LNCaP clone FGC (cell line): ENCODE results near the gene TNFRSF4.
"Not testable (repeated sequence)": the region's sequence is repeated elsewhere in the genome, so short reads cannot be mapped to it uniquely, and the experiment has no call there.

Source experiments
- DNase-seq: peaks from one replicate; pipeline ENCODE4 v3.0.0-alpha.2; 2011; ENCODE audit warnings: low read depth
- H3K4me3 ChIP-seq: 2 replicates; pipeline ENCODE4 v1.5.1; 2011; ENCODE audit warnings: mild to moderate bottlenecking, low read depth, low read length, control low read depth
- TF ChIP-seq, protein P1 (sequence below): IDR thresholded peaks from 2 replicates; pipeline ENCODE4 v1.5.1; 2012; ENCODE audit warnings: mild to moderate bottlenecking; ENCODE audit not compliant: control insufficient read depth, insufficient read depth; ENCODE audit errors: extremely low read depth

TNFRSF4 gene

GRCh38 chr1:1199141-1199960 is 14.6 kb downstream of the TNFRSF4 start:
- TF ChIP-seq, protein P1, sequence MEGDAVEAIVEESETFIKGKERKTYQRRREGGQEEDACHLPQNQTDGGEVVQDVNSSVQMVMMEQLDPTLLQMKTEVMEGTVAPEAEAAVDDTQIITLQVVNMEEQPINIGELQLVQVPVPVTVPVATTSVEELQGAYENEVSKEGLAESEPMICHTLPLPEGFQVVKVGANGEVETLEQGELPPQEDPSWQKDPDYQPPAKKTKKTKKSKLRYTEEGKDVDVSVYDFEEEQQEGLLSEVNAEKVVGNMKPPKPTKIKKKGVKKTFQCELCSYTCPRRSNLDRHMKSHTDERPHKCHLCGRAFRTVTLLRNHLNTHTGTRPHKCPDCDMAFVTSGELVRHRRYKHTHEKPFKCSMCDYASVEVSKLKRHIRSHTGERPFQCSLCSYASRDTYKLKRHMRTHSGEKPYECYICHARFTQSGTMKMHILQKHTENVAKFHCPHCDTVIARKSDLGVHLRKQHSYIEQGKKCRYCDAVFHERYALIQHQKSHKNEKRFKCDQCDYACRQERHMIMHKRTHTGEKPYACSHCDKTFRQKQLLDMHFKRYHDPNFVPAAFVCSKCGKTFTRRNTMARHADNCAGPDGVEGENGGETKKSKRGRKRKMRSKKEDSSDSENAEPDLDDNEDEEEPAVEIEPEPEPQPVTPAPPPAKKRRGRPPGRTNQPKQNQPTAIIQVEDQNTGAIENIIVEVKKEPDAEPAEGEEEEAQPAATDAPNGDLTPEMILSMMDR, result no peak
- DNase-seq, result no peak
- H3K4me3 ChIP-seq, result no peak overlapping the region

DNA sequence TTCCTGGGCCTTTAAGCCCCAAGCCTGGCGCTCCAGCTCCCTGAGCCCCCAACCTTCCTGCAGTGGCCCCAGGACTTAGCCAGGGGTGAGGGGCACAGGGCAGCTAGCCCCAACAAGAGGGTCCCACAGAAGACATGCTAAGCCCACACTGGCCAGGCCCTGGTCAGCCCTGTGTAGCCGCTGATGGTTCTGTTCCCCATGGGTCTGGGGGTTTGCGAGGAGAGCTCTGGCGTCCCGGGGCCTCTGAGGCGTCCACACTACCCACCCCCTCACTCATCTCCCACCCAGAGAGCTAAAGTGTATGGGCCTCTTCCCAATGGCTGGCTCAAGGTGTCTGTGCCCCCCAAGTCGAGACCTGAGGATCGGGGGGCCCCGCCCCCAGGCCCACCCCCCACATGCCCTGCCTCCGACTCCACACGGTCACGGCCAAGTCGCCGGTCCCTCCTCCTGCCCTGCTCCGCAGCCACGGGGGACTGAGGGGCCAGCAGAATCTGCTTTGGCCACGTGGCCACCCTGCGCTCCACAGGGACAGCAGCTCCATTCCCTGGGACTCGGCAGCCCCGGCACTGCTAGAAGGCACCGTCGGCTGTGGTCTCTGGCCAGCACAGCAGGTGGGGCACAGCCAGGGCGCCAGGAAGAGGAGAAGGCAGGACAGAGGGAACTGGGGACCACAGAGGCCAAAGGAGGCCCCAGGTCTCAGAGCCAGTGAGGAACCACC is 15.4 kb downstream of the TNFRSF4 start:
- no peak overlapping the region for H3K4me3 ChIP-seq
- DNase-seq, result no peak
- TF ChIP-seq, protein P1, result no peak

DNA sequence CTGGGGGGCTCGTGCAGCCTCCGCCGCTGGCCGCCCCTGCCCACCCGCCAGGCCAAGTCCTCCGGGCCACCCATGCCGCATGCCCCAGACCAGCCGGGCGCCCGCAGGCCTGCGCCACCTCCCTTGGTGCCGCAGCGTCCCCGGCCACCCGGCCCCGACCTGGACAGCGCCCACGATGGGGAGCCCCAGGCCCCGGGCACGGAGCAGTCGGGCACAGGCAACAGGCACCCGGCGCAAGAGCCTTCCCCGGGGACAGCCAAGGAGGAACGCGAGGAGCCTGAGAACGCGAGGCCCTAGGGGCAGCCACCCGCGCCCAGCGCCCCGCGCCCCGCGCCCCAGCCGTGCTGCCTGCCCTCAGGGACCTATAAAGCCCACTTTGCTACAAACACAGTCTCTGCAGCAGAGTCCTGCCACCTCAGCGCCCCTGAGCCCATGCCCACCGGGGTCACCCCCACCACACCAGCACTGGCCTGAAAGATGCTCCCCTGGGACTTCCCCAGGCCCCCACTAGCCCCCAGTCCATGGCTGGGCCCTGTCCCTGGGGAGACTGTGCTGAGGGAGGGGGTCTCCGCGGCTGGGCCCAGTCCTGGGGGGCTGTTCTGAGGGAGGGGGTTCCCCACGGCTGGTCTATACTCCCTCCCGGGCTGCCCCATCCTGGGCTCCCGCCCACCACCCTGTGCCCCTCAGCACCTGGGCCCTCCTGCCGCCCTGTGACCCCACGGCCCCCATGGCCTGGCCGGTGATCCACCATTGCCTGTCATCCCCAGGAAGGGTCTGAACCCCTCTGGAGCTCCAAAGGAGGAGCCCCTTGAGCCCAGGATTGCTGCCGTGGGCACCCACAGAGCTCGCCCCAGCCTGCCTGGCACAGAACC is 16.2 kb downstream of the TNFRSF4 start:
- TF ChIP-seq, protein P1, result no peak
- no peak for DNase-seq
- H3K4me3 ChIP-seq, result no peak overlapping the region

DNA sequence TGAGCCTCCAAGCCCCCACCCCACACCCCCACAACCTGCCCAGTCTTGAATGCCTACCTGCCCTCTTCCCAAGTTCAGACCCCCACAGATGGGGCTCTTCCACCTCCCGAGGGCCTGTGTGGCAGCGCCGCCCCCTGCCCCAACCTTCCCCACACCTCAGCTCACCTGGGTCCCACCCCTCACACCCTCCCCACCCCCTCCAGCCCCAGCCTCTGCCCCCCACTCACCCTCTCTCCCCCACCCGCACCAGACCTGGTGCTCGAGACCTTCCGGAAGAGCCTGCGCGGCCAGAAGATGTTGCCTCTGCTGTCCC is 16.8 kb downstream of the TNFRSF4 start:
- no peak for DNase-seq
- TF ChIP-seq, protein P1, result no peak
- no peak overlapping the region for H3K4me3 ChIP-seq

DNA sequence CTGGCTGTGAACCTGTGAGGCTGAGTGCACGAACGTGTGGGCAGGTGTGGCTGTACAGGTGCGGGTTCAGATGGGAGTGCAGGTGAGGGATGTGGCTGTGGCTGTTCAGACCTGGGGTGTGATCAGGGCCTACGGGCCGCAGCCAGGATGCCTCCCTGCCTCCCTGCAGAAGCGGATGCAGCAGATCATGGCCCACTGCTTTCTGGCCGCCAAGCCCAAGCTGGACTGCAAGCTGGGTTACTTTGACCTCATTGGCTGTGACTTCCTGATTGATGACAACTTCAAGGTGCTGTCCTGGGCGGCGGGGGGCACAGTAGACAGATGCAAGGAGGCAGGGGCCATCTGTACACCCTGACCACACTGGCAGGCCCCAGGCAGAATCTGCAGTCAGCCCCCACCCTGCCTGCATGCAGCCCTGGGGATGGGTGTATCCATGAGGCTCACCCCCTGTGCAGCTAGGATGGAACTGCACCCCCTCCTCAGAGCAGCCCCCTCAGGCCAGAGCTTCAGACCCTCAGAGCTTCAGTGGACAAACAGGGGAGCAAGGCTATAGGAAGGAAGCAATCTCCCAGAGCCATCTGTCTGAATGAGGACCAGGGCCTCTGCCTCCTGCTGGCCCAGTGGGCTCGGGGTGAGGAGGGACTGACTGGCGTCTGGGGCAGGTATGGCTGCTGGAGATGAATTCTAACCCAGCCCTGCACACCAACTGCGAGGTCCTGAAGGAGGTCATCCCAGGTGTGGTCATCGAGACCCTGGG is 17.3 kb downstream of the TNFRSF4 start:
- no peak overlapping the region for H3K4me3 ChIP-seq
- TF ChIP-seq, protein P1, result no peak
- no peak for DNase-seq

DNA sequence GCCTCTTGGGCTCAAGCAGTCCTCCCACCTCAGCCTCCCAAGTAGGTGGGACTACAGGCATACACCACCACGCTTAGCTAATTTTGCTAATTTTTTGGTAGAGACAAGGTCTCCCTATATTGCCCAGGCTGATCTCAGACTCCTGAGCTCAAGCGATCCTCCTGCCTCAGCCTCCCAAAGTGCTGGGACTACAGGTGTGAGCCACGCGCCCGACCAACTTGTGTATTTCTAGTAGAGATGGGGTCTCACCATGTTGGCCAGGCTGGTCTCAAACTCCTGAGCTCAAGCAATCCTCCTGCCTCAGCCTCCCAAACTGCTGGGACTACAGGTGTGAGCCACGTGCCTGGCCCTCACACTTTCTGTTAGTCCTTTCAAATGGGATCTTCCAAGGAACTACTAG is 18.2 kb downstream of the TNFRSF4 start:
- not testable (repeated sequence) for DNase-seq

More for the DNA sequence above, 18.2 kb downstream of the TNFRSF4 start:
- H3K4me3 ChIP-seq, result not testable (repeated sequence)
